K562 (cell line): ENCODE results near the gene C19orf85. TPM values are rescaled to one million over a fixed set of nuclear protein-coding genes. Genes with fewer than 3 reads are reported as not detected.

Experiments
- ATAC-seq: fragments of 200-7000 bp; cut with Tn5 transposase; 3 replicates; pipeline ENCODE4 v1.9.1; 2020; ENCODE audit warnings: moderate library complexity
- BruUV-seq: library from RNA; stranded (reverse); fragments of 400-500 nt; replicated peaks from 2 replicates; lab custom pipeline; 2021; lab: Mats Ljungman, UMichigan
- CTCF ChIA-PET: fragments of 300-600 bp; formaldehyde crosslinking; extraction: SDS; loops from one replicate; lab custom pipeline; 2021; ENCODE audit warnings: low intra/inter-chr PET ratio; lab: Yijun Ruan, JAX
- POLR2A ChIA-PET: fragments of 300-600, 350-650 bp; sonication (Branson Sonifier 250); formaldehyde crosslinking; extraction: SDS; loops from one replicate; lab custom pipeline; 2021; ENCODE audit warnings: antibody characterized with exemption, inconsistent platforms; lab: Yijun Ruan, JAX
- DNase-seq, 4 experiments: peaks; one replicate each; pipeline versions ENCODE4 v3.0.0 to v3.0.0-alpha.2; 2011 to 2018; ENCODE audit warnings: low spot score in 3 of 4, mixed read lengths in 3 of 4; ENCODE audit errors: extremely low read depth in 1 of 4
- FAIRE-seq: peaks from 2 replicates; lab custom pipeline; 2011; peaks lifted over from hg19 to GRCh38; lab: Jason Lieb, UNC
- H2AFZ ChIP-seq: 2 replicates; pipeline ENCODE4 v1.6.0; 2011; ENCODE audit warnings: low read depth, low read length, control low read depth, inconsistent platforms
- H3K27ac ChIP-seq: fragments of 200-600 bp; 3 replicates; pipeline ENCODE4 v1.8.0; 2011; ENCODE audit warnings: low read depth, mild to moderate bottlenecking, control low read depth, inconsistent platforms, low read length, moderate library complexity, mixed read lengths; ENCODE audit errors: extremely low read depth
- H3K27me3 ChIP-seq, 2 experiments: fragments of 300-600 bp in 1 of 2; 2 replicates in 1 of 2; 3 replicates in 1 of 2; pipeline versions ENCODE4 v1.6.0 to v1.8.0; 2011; ENCODE audit warnings: inconsistent platforms in 2 of 2, low read length in 2 of 2, mild to moderate bottlenecking in 1 of 2, mixed read lengths in 1 of 2, moderate library complexity in 1 of 2; ENCODE audit not compliant: control insufficient read depth in 2 of 2, insufficient read depth in 2 of 2
- H3K36me3 ChIP-seq: fragments of 300-600 bp; 3 replicates; pipeline ENCODE4 v1.8.0; 2011; ENCODE audit warnings: mild to moderate bottlenecking, low read length, inconsistent platforms; ENCODE audit not compliant: control insufficient read depth, insufficient read depth
- H3K4me1 ChIP-seq, 2 experiments: fragments of 200-600 bp in 1 of 2; replicated peaks in 1 of 2; 2 replicates in 1 of 2; 3 replicates in 1 of 2; pipeline versions ENCODE4 v1.5.1 to v1.8.0; 2011; ENCODE audit warnings: inconsistent platforms in 2 of 2, low read length in 2 of 2, mild to moderate bottlenecking in 1 of 2, mixed read lengths in 1 of 2, moderate library complexity in 1 of 2; ENCODE audit not compliant: control insufficient read depth in 2 of 2, insufficient read depth in 2 of 2
- H3K4me2 ChIP-seq: 2 replicates; pipeline ENCODE4 v1.6.1; 2011; ENCODE audit warnings: low read length, control low read depth, inconsistent platforms, mixed read lengths; ENCODE audit not compliant: insufficient read depth
- H3K4me3 ChIP-seq: fragments of 200-600 bp; sonication (generic), shearing (Covaris generic); 2 replicates; pipeline ENCODE4 v1.5.1; 2016; ENCODE audit warnings: control low read depth, inconsistent platforms
- H3K79me2 ChIP-seq: fragments of 200-600 bp; 3 replicates; pipeline ENCODE4 v1.8.0; 2011; ENCODE audit warnings: low read length, inconsistent platforms; ENCODE audit not compliant: control insufficient read depth, insufficient read depth
- H3K9ac ChIP-seq, 2 experiments: 2 replicates each; pipeline versions ENCODE4 v1.6.0 to v1.6.1; 2011; ENCODE audit warnings: low read depth in 2 of 2, low read length in 2 of 2, control low read depth in 1 of 2, inconsistent platforms in 1 of 2, mild to moderate bottlenecking in 1 of 2, mixed read lengths in 1 of 2; ENCODE audit not compliant: insufficient read depth in 1 of 2
- H3K9me1 ChIP-seq: one replicate; pipeline ENCODE4 v1.6.0; 2011; ENCODE audit warnings: inconsistent platforms, mild to moderate bottlenecking, low read length, moderate library complexity; ENCODE audit not compliant: control insufficient read depth, insufficient read depth
- H3K9me3 ChIP-seq: replicated peaks from 2 replicates; pipeline ENCODE4 v1.5.1; 2011; ENCODE audit warnings: low read depth, low read length, inconsistent platforms; ENCODE audit not compliant: control insufficient read depth, insufficient read depth
- H4K20me1 ChIP-seq: replicated peaks from 2 replicates; pipeline ENCODE4 v1.6.1; 2011; ENCODE audit warnings: low read length, inconsistent platforms, mixed read lengths; ENCODE audit not compliant: control insufficient read depth, insufficient read depth
- CBX3 ChIP-seq, 2 experiments: IDR thresholded peaks; 1 replicate in 1 of 2; 2 replicates in 1 of 2; pipeline ENCODE4 v1.6.1; 2012; ENCODE audit warnings: inconsistent platforms in 2 of 2, low read length in 2 of 2, borderline replicate concordance in 1 of 2, control low read depth in 1 of 2
- MED1 ChIP-seq: sonication (generic); formaldehyde crosslinking; IDR thresholded peaks from 2 replicates; pipeline ENCODE4 v1.8.1; 2023; ENCODE audit warnings: missing genetic modification reagents, borderline replicate concordance
- MLX ChIP-seq, 2 experiments: fragments of 450-650 bp in 1 of 2; sonication (generic) in 1 of 2; formaldehyde crosslinking; conservative IDR thresholded peaks; 2 replicates each; pipeline versions ENCODE4 v1.4.0 to v1.8.1; 2020 to 2022; ENCODE audit warnings: mild to moderate bottlenecking in 1 of 2, missing genetic modification reagents in 1 of 2
- SAFB ChIP-seq: fragments of 200-400 bp; formaldehyde crosslinking; IDR thresholded peaks from 2 replicates; pipeline ENCODE4 v1.6.1; 2017; ENCODE audit warnings: low read depth, low read length, borderline replicate concordance
- ZNF263 ChIP-seq: sonication (generic); formaldehyde crosslinking; IDR thresholded peaks from 2 replicates; pipeline ENCODE4 v1.8.0; 2022; ENCODE audit warnings: mild to moderate bottlenecking, missing genetic modification reagents, borderline replicate concordance
- WGBS: fragments of 100-300 bp; shearing (Covaris generic); methylation state at CpG from one replicate; pipeline ENCODE4 v1.1.6; 2016; ENCODE audit warnings: low coverage, mixed read lengths; ENCODE audit not compliant: insufficient coverage; ENCODE audit errors: missing lambda C conversion rate; 5-methylcytosine and 5-hydroxymethylcytosine counted together
- in situ Hi-C: fragments of 300-500 bp; cut with MboI; formaldehyde crosslinking; loops from 4 replicates; pipeline ENCODE4 v1.15.0; 2018; ENCODE audit warnings: inconsistent platforms, mixed read lengths
- intact Hi-C: fragments of 100-400 bp; cut with micrococcal nuclease; formaldehyde crosslinking; loops from 2 replicates; pipeline ENCODE4 v1.14.2; 2022
- polyA plus RNA-seq, 8 experiments: library from polyadenylated mRNA; depleted of rRNA in 4 of 8; stranded (reverse) in 5 of 8; unstranded in 3 of 8; fragments of >200 nt; fragmentation: Nextera tagmentation in 2 of 8; fragmentation: Illumina TruSeq in 1 of 8; extraction: Ambion mirVana in 2 of 8; extraction: Trizol in 1 of 8; gene quantifications; 2 replicates each; pipeline versions ENCODE4 v1.2.1 to v1.2.3, GENCODE V29; 2011 to 2014; ENCODE audit warnings: inconsistent platforms in 1 of 8, missing spikeins in 1 of 8
- total RNA-seq, 7 experiments: library from RNA; depleted of rRNA in 6 of 7; stranded (reverse); fragments of >200 nt in 6 of 7; fragmentation: Illumina TruSeq in 2 of 7; extraction: Trizol in 2 of 7; gene quantifications; 2 replicates each; pipeline versions ENCODE4 v1.2.1 to v1.2.3, GENCODE V29; 2011 to 2021; ENCODE audit warnings: low replicate concordance in 1 of 7

Gene C19orf85
- total and polyA plus RNA-seq, 9 of the 15 experiments (the other 6 are each of a cell fraction or from before 2014, with no cell fraction given) = not detected

- ATAC-seq (no peak), DNase-seq (no peak), FAIRE-seq (no peak)
- WGBS = no CpG with 5 or more reads among the region's 40 CpGs
- Histone ChIP-seq H3K27ac (no peak overlapping the region), H3K4me3 (no peak overlapping the region), H3K36me3 (peaks cover 32% of the 10 kb centered on the region), H3K4me1 (peaks cover 20 to 64% of the 10 kb centered on the region in 2 experiments), H3K9me1 (no peaks in the 10 kb centered on the region), H3K4me2 (no peak overlapping the region), H3K9ac (no peak overlapping the region), H3K9me3 (no peaks in the 10 kb centered on the region), H3K79me2 (peaks cover 31% of the 10 kb centered on the region), H2AFZ (no peak overlapping the region), H4K20me1 (no peaks in the 10 kb centered on the region), H3K27me3 (no peaks in the 10 kb centered on the region)
- ChIA-PET POLR2A (no interaction called here), CTCF (no interaction called here)
- TF ChIP-seq SAFB = no peak
- TF ChIP-seq MED1 (CRISPR knock-in tag) = no peak
- no peak for TF ChIP-seq MLX (CRISPR knock-in tag; conservative IDR thresholded peaks at IDR 0.05)
- no peak for TF ChIP-seq ZNF263 (CRISPR knock-in tag)
- no peak for TF ChIP-seq CBX3 (IDR thresholded peaks at IDR 0.05; ENCODE audit: borderline replicate concordance in 1 of 2, low read length in 2 of 2)
- in situ Hi-C loops (no loop called here), intact Hi-C loops (no loop called here)
- BruUV-seq = no TSS peak
Observed at GRCh38 chr19:55481794-55482155, 17.2 kb upstream of the C19orf85 start.
